Embryonic facial prominence (tissue), 1 donor: ENCODE measurements around the gene MBOAT7.

ENCODE experiments used
- DNase-seq: peaks from one replicate; pipeline ENCODE4 v3.0.0-alpha.2; 2016; ENCODE audit errors: extremely low spot score

MBOAT7 gene

GRCh38 chr19:54162241-54162805, 27.1 kb downstream of the MBOAT7 start:
- DNase-seq = no peak

GRCh38 chr19:54160854-54161253, 28.5 kb downstream of the MBOAT7 start:
- DNase-seq = no peak

- DNase-seq = no peak
These were observed 29.1 kb downstream of the MBOAT7 start for GRCh38 chr19:54160182-54160811.

- DNase-seq = peak; percentile 100
These were observed 29.8 kb downstream of the MBOAT7 start, which contains the start of gene LENG1 for GRCh38 chr19:54159352-54160181. Gene LENG1, minus strand, starts transcription at chr19:54159721. Its CDS starts 26 bp downstream, at chr19:54159695.

GRCh38 chr19:54158812-54159351, 30.5 kb downstream of the MBOAT7 start:
- DNase-seq = no peak

GRCh38 chr19:54156953-54157352, 32.4 kb downstream of the MBOAT7 start:
- no peak for DNase-seq

- DNase-seq = no peak
These were observed 32.9 kb downstream of the MBOAT7 start for GRCh38 chr19:54156490-54156889.

GRCh38 chr19:54155694-54156093, 33.7 kb downstream of the MBOAT7 start:
- no peak for DNase-seq

- DNase-seq = no peak
These were observed 34.6 kb downstream of the MBOAT7 start for GRCh38 chr19:54154603-54155345.

- DNase-seq = no peak
These were observed 35.6 kb downstream of the MBOAT7 start for GRCh38 chr19:54153731-54154326.

- DNase-seq = no peak
These were observed 36.4 kb downstream of the MBOAT7 start for GRCh38 chr19:54152878-54153524.

GRCh38 chr19:54152267-54152666, 37.1 kb downstream of the MBOAT7 start:
- no peak for DNase-seq

- no peak for DNase-seq
These were observed 37.9 kb downstream of the MBOAT7 start for GRCh38 chr19:54151362-54152035.

GRCh38 chr19:54149021-54149812, 40.2 kb downstream of the MBOAT7 start:
- DNase-seq = no peak

- DNase-seq = no peak
These were observed 41.2 kb downstream of the MBOAT7 start for GRCh38 chr19:54148158-54148557.

- DNase-seq = no peak
These were observed 41.7 kb downstream of the MBOAT7 start for GRCh38 chr19:54147676-54148075.

GRCh38 chr19:54145541-54146158, 43.7 kb downstream of the MBOAT7 start:
- no peak for DNase-seq

GRCh38 chr19:54142166-54142780, 47.1 kb downstream of the MBOAT7 start:
- DNase-seq = no peak

- DNase-seq = no peak
These were observed 48.0 kb downstream of the MBOAT7 start for GRCh38 chr19:54141356-54141755.
